ENCODE data around the gene C2orf42.

C2orf42 gene

DNA sequence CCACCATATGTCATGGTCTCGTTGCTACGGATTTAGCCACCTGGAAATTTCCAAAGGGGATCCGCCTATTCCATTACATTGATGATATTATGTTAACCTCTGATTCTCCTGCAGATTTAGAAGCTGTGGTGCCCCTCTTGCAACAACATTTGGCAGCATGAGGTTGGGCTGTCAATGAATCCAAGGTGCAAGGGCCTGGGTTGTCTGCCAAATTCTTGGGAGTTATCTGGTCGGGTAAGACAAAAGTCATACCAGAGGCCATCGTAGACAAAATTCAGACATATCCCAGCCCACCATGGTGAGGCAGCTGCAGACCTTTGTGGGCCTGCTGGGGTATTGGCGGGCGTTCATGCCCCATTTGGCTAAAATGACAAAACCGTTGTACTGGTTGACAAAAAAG is 13.6 kb upstream of the C2orf42 start:
- Histone ChIP-seq H3K27ac (no peak overlapping the region), H3K27me3 (ENCODE audit: insufficient read depth, low read depth) (no peaks in the 10 kb centered on the region), H3K79me2 (ENCODE audit: insufficient read depth, low read depth) (no peaks in the 10 kb centered on the region), H2AFZ (ENCODE audit: low read depth) (no peak overlapping the region), H3K9ac (no peak overlapping the region), H3K4me2 (no peak overlapping the region), H3K36me3 (ENCODE audit: insufficient read depth) (0 out of 2 replicates have a peak, but pooled peaks cover under 1% of the 10 kb centered on the region), H3K4me1 (ENCODE audit: low read depth, poor library complexity, severe bottlenecking) (no peaks in the 10 kb centered on the region), H4K20me1 (ENCODE audit: insufficient read depth) (no peaks in the 10 kb centered on the region), H3K4me3 (IDR thresholded peaks at IDR 0.05; ENCODE audit: insufficient read depth, low read depth, low read length) (no peak overlapping the region)
- TF ChIP-seq CTCF (conservative IDR thresholded peaks at IDR 0.05; ENCODE audit: low read depth, low read length), result no peak

GRCh38 chr2:70203086-70203485 is 12.3 kb upstream of the C2orf42 start:
- H3K4me2 ChIP-seq, result no peak overlapping the region
- no peak overlapping the region for H3K27ac ChIP-seq
- no peaks in the 10 kb centered on the region for H3K79me2 ChIP-seq (ENCODE audit: insufficient read depth, low read depth)
- no peak overlapping the region for H3K4me3 ChIP-seq (IDR thresholded peaks at IDR 0.05; ENCODE audit: insufficient read depth, low read depth, low read length)
- H4K20me1 ChIP-seq (ENCODE audit: insufficient read depth), result no peaks in the 10 kb centered on the region
- no peaks in the 10 kb centered on the region for H3K36me3 ChIP-seq (ENCODE audit: insufficient read depth)
- H3K9ac ChIP-seq, result no peak overlapping the region
- H2AFZ ChIP-seq (ENCODE audit: low read depth), result no peak overlapping the region
- no peaks in the 10 kb centered on the region for H3K27me3 ChIP-seq (ENCODE audit: insufficient read depth, low read depth)
- TF ChIP-seq CTCF (conservative IDR thresholded peaks at IDR 0.05; ENCODE audit: low read depth, low read length), result no peak
- H3K4me1 ChIP-seq (ENCODE audit: low read depth, poor library complexity, severe bottlenecking), result no peaks in the 10 kb centered on the region

- Histone ChIP-seq H3K4me2 (no peak overlapping the region), H3K9ac (no peak overlapping the region), H4K20me1 (ENCODE audit: insufficient read depth) (no peaks in the 10 kb centered on the region), H3K27ac (no peak overlapping the region), H3K27me3 (ENCODE audit: insufficient read depth, low read depth) (no peaks in the 10 kb centered on the region), H3K36me3 (ENCODE audit: insufficient read depth) (no peaks in the 10 kb centered on the region), H3K79me2 (ENCODE audit: insufficient read depth, low read depth) (no peaks in the 10 kb centered on the region), H3K4me1 (ENCODE audit: low read depth, poor library complexity, severe bottlenecking) (no peaks in the 10 kb centered on the region), H2AFZ (ENCODE audit: low read depth) (no peak overlapping the region), H3K4me3 (IDR thresholded peaks at IDR 0.05; ENCODE audit: insufficient read depth, low read depth, low read length) (no peak overlapping the region)
- no peak for TF ChIP-seq CTCF (conservative IDR thresholded peaks at IDR 0.05; ENCODE audit: low read depth, low read length)
Measured at GRCh38 chr2:70202236-70202806, 11.5 kb upstream of the C2orf42 start.

DNA sequence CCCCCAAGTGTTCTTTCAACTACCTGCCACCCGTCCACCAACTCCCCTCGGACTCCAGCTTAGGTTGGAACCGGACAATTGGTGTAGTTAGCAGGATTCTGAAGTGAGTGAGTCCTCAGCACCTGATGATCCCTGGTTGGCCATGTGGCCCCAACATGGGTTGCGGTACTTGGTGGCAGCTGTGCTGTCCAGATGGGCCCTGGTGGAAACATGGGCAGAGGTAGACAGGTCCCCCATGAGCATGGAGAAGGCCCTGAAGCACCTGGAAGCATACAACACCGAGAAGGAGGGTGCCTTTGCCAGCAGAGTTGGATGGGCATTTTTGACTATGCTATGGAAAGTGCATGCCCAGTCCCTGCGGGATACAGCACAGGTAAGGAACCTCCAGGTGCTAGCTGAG is 11.0 kb upstream of the C2orf42 start:
- no peaks in the 10 kb centered on the region for H4K20me1 ChIP-seq (ENCODE audit: insufficient read depth)
- no peak for TF ChIP-seq CTCF (conservative IDR thresholded peaks at IDR 0.05; ENCODE audit: low read depth, low read length)
- no peak overlapping the region for H3K27ac ChIP-seq
- no peak overlapping the region for H2AFZ ChIP-seq (ENCODE audit: low read depth)
- H3K27me3 ChIP-seq (ENCODE audit: insufficient read depth, low read depth), result no peaks in the 10 kb centered on the region
- H3K4me1 ChIP-seq (ENCODE audit: low read depth, poor library complexity, severe bottlenecking), result no peaks in the 10 kb centered on the region
- no peak overlapping the region for H3K4me2 ChIP-seq
- no peaks in the 10 kb centered on the region for H3K79me2 ChIP-seq (ENCODE audit: insufficient read depth, low read depth)
- H3K9ac ChIP-seq, result no peak overlapping the region
- no peaks in the 10 kb centered on the region for H3K36me3 ChIP-seq (ENCODE audit: insufficient read depth)
- no peak overlapping the region for H3K4me3 ChIP-seq (IDR thresholded peaks at IDR 0.05; ENCODE audit: insufficient read depth, low read depth, low read length)

All from KMS-11 (cell line).